ENCODE data around the gene PHF20.

The PHF20 gene

DNA sequence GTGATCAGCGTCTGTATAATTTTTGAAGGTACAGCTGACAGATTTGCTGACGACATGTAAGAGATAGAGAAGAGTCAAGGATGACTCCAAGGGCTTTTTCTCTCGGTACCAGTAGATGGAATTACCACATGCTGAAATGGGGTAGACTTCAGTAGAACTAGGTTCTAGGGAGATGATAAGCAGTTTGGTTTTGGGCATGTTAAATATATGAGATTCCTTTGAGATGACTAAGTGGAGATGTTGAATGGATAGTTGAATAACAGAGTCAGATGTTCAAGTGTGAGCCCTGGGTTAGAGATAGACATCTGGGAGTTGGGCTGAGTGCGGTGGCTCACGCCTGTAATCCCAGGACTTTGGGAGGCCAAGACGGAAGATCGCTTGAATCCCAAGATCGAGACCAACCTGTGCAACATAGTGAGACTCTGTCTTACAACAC is 50.0 kb downstream of the PHF20 start:
- H3K9me3 ChIP-seq (ENCODE audit: control insufficient read depth, low read length): no peaks in the 10 kb centered on the region
- no peak overlapping the region for H3K27ac ChIP-seq (ENCODE audit: insufficient read depth, low read depth, low read length, poor library complexity, severe bottlenecking)
- H3K36me3 ChIP-seq (ENCODE audit: control insufficient read depth, insufficient read depth, low read length): no peaks in the 10 kb centered on the region
- no peaks in the 10 kb centered on the region for H3K4me1 ChIP-seq (ENCODE audit: control insufficient read depth, insufficient read depth, low read length)
- WGBS, 2 experiments: 94 to 96% methylated on average over 8 of the region's 8 CpGs
- H3K4me3 ChIP-seq (ENCODE audit: insufficient read depth, low read depth, low read length): no peak overlapping the region
- H3K27me3 ChIP-seq (ENCODE audit: control insufficient read depth, insufficient read depth, low read length, poor library complexity, severe bottlenecking): no peaks in the 10 kb centered on the region

DNA sequence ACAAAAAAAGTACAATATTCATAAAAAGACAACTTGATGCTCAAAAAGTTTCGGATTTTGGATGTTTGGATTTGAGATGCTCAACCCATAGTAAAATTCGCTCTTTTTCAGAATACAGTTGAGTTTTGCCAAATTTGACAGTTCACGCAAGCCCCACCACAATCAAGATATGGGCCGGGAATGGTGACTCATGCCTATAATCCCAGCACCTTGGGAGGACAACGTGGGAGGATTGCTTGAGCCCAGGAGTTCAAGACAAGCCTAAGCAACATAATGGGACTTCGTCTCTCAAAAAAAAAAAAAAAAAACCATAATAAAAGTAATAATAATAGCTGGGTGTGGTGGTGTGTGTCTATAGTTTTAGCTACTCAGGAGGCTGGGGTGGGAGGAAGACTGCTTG is 51.3 kb downstream of the PHF20 start:
- no peaks in the 10 kb centered on the region for H3K9me3 ChIP-seq (ENCODE audit: control insufficient read depth, low read length)
- H3K36me3 ChIP-seq (ENCODE audit: control insufficient read depth, insufficient read depth, low read length): no peaks in the 10 kb centered on the region
- H3K27ac ChIP-seq (ENCODE audit: insufficient read depth, low read depth, low read length, poor library complexity, severe bottlenecking): no peak overlapping the region
- WGBS, 2 experiments: 94 to 98% methylated on average over 5 of the region's 6 CpGs
- H3K4me3 ChIP-seq (ENCODE audit: insufficient read depth, low read depth, low read length): no peak overlapping the region
- H3K4me1 ChIP-seq (ENCODE audit: control insufficient read depth, insufficient read depth, low read length): no peaks in the 10 kb centered on the region
- no peaks in the 10 kb centered on the region for H3K27me3 ChIP-seq (ENCODE audit: control insufficient read depth, insufficient read depth, low read length, poor library complexity, severe bottlenecking)

- 94 to 100% methylated on average over 2 of the region's 2 CpGs for WGBS, 2 experiments
- H3K9me3 ChIP-seq (ENCODE audit: control insufficient read depth, low read length): no peaks in the 10 kb centered on the region
Measured at GRCh38 chr20:35823937-35824336, 52.1 kb downstream of the PHF20 start.

DNA sequence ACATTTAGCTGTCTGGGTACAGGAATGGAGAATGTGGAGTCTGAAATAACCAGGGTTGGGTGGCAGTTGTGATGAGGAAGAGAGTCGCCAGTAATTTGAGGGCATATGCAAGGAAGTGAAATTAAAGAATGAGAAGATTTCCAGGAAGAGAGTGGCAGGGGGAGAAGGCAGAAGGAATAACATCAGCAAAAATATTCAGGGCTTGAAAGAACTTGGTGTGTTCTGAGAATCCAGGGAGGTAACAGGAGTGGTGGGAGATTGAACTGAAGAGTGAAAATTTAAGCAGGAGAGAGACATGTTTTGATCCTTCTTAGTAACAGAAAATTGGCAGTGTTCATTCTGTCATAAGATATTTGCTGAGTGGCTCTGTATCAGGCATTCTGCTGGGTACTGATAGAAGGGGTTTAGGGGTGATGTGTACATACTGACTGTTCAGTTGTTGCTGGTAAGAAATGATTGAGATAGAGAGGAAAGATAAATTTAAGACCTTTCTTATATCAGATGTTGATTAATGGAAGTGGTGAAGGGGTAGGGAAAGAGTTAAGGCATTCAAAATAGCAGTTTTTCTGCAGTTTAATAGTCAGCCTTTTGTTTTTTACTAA is 54.7 kb downstream of the PHF20 start:
- H3K9me3 ChIP-seq (ENCODE audit: control insufficient read depth, low read length): no peaks in the 10 kb centered on the region
- WGBS, 2 experiments: 94 to 96% methylated on average over 1 of the region's 1 CpG
- H3K4me1 ChIP-seq (ENCODE audit: control insufficient read depth, insufficient read depth, low read length): no peaks in the 10 kb centered on the region
- no peak overlapping the region for H3K27ac ChIP-seq (ENCODE audit: insufficient read depth, low read depth, low read length, poor library complexity, severe bottlenecking)
- no peak overlapping the region for H3K4me3 ChIP-seq (ENCODE audit: insufficient read depth, low read depth, low read length)
- peaks cover 3% of the 10 kb centered on the region for H3K36me3 ChIP-seq (ENCODE audit: control insufficient read depth, insufficient read depth, low read length)
- H3K27me3 ChIP-seq (ENCODE audit: control insufficient read depth, insufficient read depth, low read length, poor library complexity, severe bottlenecking): no peaks in the 10 kb centered on the region

More at GRCh38 chr20:35823937-35824336, 52.1 kb downstream of the PHF20 start:
- Histone ChIP-seq H3K36me3 (ENCODE audit: control insufficient read depth, insufficient read depth, low read length) (no peaks in the 10 kb centered on the region), H3K4me1 (ENCODE audit: control insufficient read depth, insufficient read depth, low read length) (no peaks in the 10 kb centered on the region), H3K27me3 (ENCODE audit: control insufficient read depth, insufficient read depth, low read length, poor library complexity, severe bottlenecking) (no peaks in the 10 kb centered on the region), H3K4me3 (ENCODE audit: insufficient read depth, low read depth, low read length) (no peak overlapping the region), H3K27ac (ENCODE audit: insufficient read depth, low read depth, low read length, poor library complexity, severe bottlenecking) (no peak overlapping the region)

DNA sequence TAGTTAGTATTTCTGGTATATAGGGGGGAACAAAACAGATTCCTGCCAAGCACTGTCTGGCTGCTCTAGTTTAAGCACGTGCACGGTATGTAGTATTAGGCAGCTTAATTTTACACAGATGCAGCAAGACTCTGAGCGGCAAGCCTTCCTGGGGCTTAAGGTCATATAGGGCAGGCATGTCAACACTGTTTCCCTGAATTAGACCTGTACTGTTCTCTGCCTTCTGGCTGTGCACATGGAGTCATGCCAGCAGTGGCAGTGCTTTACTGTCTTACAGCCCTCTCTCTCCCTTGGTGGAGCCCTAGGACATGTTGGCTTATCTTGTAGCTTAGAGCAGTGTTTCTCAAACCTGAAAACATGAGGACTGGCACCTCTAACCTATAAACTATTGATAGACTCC is 56.6 kb downstream of the PHF20 start:
- Histone ChIP-seq H3K9me3 (ENCODE audit: control insufficient read depth, low read length) (no peaks in the 10 kb centered on the region), H3K4me1 (ENCODE audit: control insufficient read depth, insufficient read depth, low read length) (no peaks in the 10 kb centered on the region), H3K36me3 (ENCODE audit: control insufficient read depth, insufficient read depth, low read length) (peaks cover 3% of the 10 kb centered on the region), H3K27ac (ENCODE audit: insufficient read depth, low read depth, low read length, poor library complexity, severe bottlenecking) (no peak overlapping the region), H3K4me3 (ENCODE audit: insufficient read depth, low read depth, low read length) (no peak overlapping the region), H3K27me3 (ENCODE audit: control insufficient read depth, insufficient read depth, low read length, poor library complexity, severe bottlenecking) (no peaks in the 10 kb centered on the region)
- 96% methylated on average over 3 of the region's 3 CpGs for WGBS, 2 experiments

DNA sequence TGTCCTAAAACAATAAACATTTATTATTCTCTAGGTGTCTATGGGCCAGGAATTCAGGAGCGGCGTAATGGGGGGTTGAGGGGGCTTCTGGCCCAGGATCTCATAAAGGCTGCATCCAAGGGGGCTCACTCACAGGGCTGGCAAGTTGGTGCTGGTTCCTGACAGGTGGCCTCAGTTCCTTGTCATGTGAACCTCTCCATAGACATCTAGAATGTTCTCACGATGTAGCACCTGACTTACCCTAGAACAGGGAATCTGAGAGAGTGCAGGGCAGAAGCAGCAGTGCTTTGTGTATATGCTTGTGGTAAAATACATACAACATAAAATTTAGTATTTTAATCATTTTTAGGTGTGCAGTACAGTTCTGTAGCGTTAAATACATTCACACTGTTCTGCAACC is 57.1 kb downstream of the PHF20 start:
- 93 to 98% methylated on average over 4 of the region's 4 CpGs for WGBS, 2 experiments

GRCh38 chr20:35830264-35830663 is 58.4 kb downstream of the PHF20 start:
- no peak overlapping the region for H3K27ac ChIP-seq (ENCODE audit: insufficient read depth, low read depth, low read length, poor library complexity, severe bottlenecking)
- H3K27me3 ChIP-seq (ENCODE audit: control insufficient read depth, insufficient read depth, low read length, poor library complexity, severe bottlenecking): no peaks in the 10 kb centered on the region
- no peaks in the 10 kb centered on the region for H3K4me1 ChIP-seq (ENCODE audit: control insufficient read depth, insufficient read depth, low read length)
- no peaks in the 10 kb centered on the region for H3K9me3 ChIP-seq (ENCODE audit: control insufficient read depth, low read length)
- H3K4me3 ChIP-seq (ENCODE audit: insufficient read depth, low read depth, low read length): no peak overlapping the region
- H3K36me3 ChIP-seq (ENCODE audit: control insufficient read depth, insufficient read depth, low read length): peaks cover 3% of the 10 kb centered on the region

More for the DNA sequence above, 57.1 kb downstream of the PHF20 start:
- Histone ChIP-seq H3K4me1 (ENCODE audit: control insufficient read depth, insufficient read depth, low read length) (no peaks in the 10 kb centered on the region), H3K9me3 (ENCODE audit: control insufficient read depth, low read length) (no peaks in the 10 kb centered on the region), H3K36me3 (ENCODE audit: control insufficient read depth, insufficient read depth, low read length) (peaks cover 3% of the 10 kb centered on the region), H3K27ac (ENCODE audit: insufficient read depth, low read depth, low read length, poor library complexity, severe bottlenecking) (no peak overlapping the region), H3K4me3 (ENCODE audit: insufficient read depth, low read depth, low read length) (no peak overlapping the region), H3K27me3 (ENCODE audit: control insufficient read depth, insufficient read depth, low read length, poor library complexity, severe bottlenecking) (no peaks in the 10 kb centered on the region)

GRCh38 chr20:35831029-35831428 is 59.2 kb downstream of the PHF20 start:
- 96 to 98% methylated on average over 1 of the region's 1 CpG for WGBS, 2 experiments
- peaks cover 3% of the 10 kb centered on the region for H3K36me3 ChIP-seq (ENCODE audit: control insufficient read depth, insufficient read depth, low read length)

DNA sequence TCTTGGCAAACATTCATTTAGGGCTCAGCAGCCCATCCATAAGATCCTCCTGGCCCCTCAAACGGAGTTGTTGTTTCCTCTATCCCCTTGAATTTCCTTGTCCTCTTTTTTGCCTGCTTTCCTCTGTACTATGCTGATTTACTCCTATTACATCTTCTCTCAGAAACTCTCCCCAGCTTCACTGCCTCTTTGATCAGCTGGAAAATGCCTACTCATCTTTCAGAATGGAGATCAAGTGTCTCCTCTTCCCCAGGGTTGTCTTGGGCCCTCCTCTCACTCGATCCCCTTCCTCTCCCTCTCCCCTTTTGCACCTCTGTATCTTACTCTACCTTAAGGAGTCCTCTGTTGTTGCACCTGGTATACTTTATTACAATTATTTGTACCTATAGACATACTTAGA is 60.2 kb downstream of the PHF20 start:
- H3K27me3 ChIP-seq (ENCODE audit: control insufficient read depth, insufficient read depth, low read length, poor library complexity, severe bottlenecking): no peaks in the 10 kb centered on the region
- H3K27ac ChIP-seq (ENCODE audit: insufficient read depth, low read depth, low read length, poor library complexity, severe bottlenecking): no peak overlapping the region
- WGBS, 2 experiments: 86 to 94% methylated on average over 2 of the region's 2 CpGs
- no peaks in the 10 kb centered on the region for H3K4me1 ChIP-seq (ENCODE audit: control insufficient read depth, insufficient read depth, low read length)
- H3K9me3 ChIP-seq (ENCODE audit: control insufficient read depth, low read length): no peaks in the 10 kb centered on the region
- H3K4me3 ChIP-seq (ENCODE audit: insufficient read depth, low read depth, low read length): no peak overlapping the region
- peaks cover 3% of the 10 kb centered on the region for H3K36me3 ChIP-seq (ENCODE audit: control insufficient read depth, insufficient read depth, low read length)

More at GRCh38 chr20:35831029-35831428, 59.2 kb downstream of the PHF20 start:
- no peak overlapping the region for H3K4me3 ChIP-seq (ENCODE audit: insufficient read depth, low read depth, low read length)
- no peak overlapping the region for H3K27ac ChIP-seq (ENCODE audit: insufficient read depth, low read depth, low read length, poor library complexity, severe bottlenecking)
- H3K4me1 ChIP-seq (ENCODE audit: control insufficient read depth, insufficient read depth, low read length): no peaks in the 10 kb centered on the region
- no peaks in the 10 kb centered on the region for H3K9me3 ChIP-seq (ENCODE audit: control insufficient read depth, low read length)
- no peaks in the 10 kb centered on the region for H3K27me3 ChIP-seq (ENCODE audit: control insufficient read depth, insufficient read depth, low read length, poor library complexity, severe bottlenecking)

DNA sequence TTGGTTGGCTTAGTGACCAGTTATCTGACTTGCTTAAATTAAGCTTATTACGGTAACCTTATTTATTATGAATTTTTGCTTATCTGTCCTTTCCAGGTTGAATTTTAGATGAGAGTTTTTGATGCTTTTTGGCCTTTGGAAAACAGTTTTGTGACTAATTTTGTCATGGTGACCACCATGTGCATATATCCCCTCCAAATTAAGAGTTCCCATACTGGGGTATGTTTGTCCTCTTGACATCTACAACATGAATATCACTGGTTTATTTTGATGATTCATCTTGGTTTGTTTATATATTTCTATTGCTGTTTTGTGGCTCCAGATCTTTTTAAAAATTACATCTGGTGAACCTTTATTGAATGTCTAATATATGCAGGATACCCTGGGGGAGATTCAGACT is 61.4 kb downstream of the PHF20 start:
- 93% methylated on average over 1 of the region's 1 CpG; no CpG with 5 or more reads in 1 of the 2 experiments for WGBS, 2 experiments
- Histone ChIP-seq H3K27me3 (ENCODE audit: control insufficient read depth, insufficient read depth, low read length, poor library complexity, severe bottlenecking) (no peaks in the 10 kb centered on the region), H3K4me3 (ENCODE audit: insufficient read depth, low read depth, low read length) (no peak overlapping the region), H3K36me3 (ENCODE audit: control insufficient read depth, insufficient read depth, low read length) (peaks cover 3% of the 10 kb centered on the region), H3K9me3 (ENCODE audit: control insufficient read depth, low read length) (no peaks in the 10 kb centered on the region), H3K4me1 (ENCODE audit: control insufficient read depth, insufficient read depth, low read length) (no peaks in the 10 kb centered on the region), H3K27ac (ENCODE audit: insufficient read depth, low read depth, low read length, poor library complexity, severe bottlenecking) (no peak overlapping the region)

Data from ectodermal cell (in vitro differentiated cells).